Immature natural killer cell (primary cell): Measurements from ENCODE around the gene PRAMEF27. TPM values are rescaled to one million over a fixed set of nuclear protein-coding genes. Genes with fewer than 3 reads are reported as not detected.
"Not testable (repeated sequence)": the region's sequence is repeated elsewhere in the genome, so short reads cannot be mapped to it uniquely, and the experiment has no call there.

Experiments used
- DNase-seq, 3 donors: peaks; one replicate each; pipeline ENCODE4 v3.0.0; 2022; ENCODE audit warnings: mixed read lengths in 1 of 3
- H3K27ac Mint-ChIP-seq, 6 donors: one replicate each; pipeline ENCODE4 v1.8.0; 2020; ENCODE audit warnings: mixed read lengths in 6 of 6, mild to moderate bottlenecking in 5 of 6, inconsistent platforms in 4 of 6, moderate library complexity in 3 of 6
- H3K27me3 Mint-ChIP-seq, 3 donors: one replicate each; pipeline ENCODE4 v1.8.0; 2020 to 2021; ENCODE audit warnings: low read depth in 3 of 3, mild to moderate bottlenecking in 3 of 3, mixed read lengths in 3 of 3, moderate library complexity in 3 of 3, inconsistent platforms in 1 of 3
- H3K36me3 Mint-ChIP-seq, 3 donors: one replicate each; pipeline ENCODE4 v1.8.0; 2020; ENCODE audit warnings: mixed read lengths in 3 of 3, inconsistent platforms in 2 of 3, mild to moderate bottlenecking in 2 of 3
- H3K4me1 Mint-ChIP-seq, 2 donors: one replicate each; pipeline ENCODE4 v1.8.0; 2020; ENCODE audit warnings: inconsistent platforms in 2 of 2, mild to moderate bottlenecking in 2 of 2, mixed read lengths in 2 of 2, moderate library complexity in 1 of 2
- H3K4me3 Mint-ChIP-seq, 5 donors: one replicate each; pipeline ENCODE4 v1.8.0; 2020; ENCODE audit warnings: mild to moderate bottlenecking in 5 of 5, mixed read lengths in 5 of 5, inconsistent platforms in 3 of 5, moderate library complexity in 3 of 5
- H3K9me3 Mint-ChIP-seq, 6 donors: one replicate each; pipeline ENCODE4 v1.8.0; 2020; ENCODE audit warnings: mild to moderate bottlenecking in 6 of 6, mixed read lengths in 6 of 6, inconsistent platforms in 4 of 6, moderate library complexity in 3 of 6
- polyA plus RNA-seq, 3 donors: library from polyadenylated mRNA; unstranded; fragments of 300-500 nt; fragmentation: Illumina TruSeq; gene quantifications; one replicate each; pipeline ENCODE4 v1.2.3, GENCODE V29; 2021

PRAMEF27 gene
- not detected for polyA plus RNA-seq

DNA sequence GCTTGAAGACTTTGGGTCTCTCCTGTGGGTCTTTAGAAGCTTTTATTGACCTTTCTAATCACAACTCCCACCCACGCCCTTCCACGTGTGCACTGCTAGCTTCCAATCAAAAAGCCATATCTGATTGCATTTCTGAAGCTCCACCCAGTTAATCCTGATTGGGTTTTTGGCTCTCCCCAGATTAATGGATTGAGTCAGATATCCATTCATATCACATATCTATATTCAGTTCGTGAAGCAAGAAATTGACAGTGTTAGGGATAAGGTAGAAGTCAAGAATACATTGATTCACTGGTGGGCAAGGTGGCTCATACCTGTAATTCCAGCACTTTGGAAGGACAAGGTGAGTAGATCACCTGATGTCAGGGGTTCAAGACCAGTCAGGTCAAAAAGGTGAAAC is at the start of gene PRAMEF27:
TSS of gene PRAMEF27 (minus strand) at position 101 of the 400 bp plus-strand sequence. CDS start 2,916 bp downstream, outside the sequence.
- not testable (repeated sequence) for DNase-seq, H3K36me3 Mint-ChIP-seq, H3K27ac Mint-ChIP-seq, H3K9me3 Mint-ChIP-seq, H3K4me3 Mint-ChIP-seq, H3K27me3 Mint-ChIP-seq, H3K4me1 Mint-ChIP-seq

DNA sequence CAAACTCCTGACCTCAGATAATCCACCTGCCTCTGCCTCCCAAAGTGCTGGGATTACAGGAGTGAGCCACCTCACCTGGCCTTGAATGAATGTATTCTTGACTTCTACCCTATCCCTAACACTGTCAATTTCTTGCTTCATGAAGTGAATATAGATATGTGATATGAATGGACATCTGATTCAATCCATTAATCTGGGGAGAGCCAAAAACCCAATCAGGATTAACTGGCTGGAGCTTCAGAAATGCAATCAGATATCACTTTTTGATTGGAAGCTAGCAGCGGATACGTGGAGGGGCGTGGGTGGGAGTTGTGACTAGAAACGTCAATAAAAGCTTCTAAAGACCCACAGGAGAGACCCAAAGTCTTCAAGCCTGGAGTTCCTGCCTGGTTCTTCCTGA is 14.1 kb upstream of the PRAMEF27 start, which contains the start of gene PRAMEF25:
TSS of gene PRAMEF25 (plus strand) at position 301 of the 400 bp plus-strand sequence. CDS start 2,920 bp downstream, outside the sequence.
- not testable (repeated sequence) for H3K9me3 Mint-ChIP-seq, H3K4me1 Mint-ChIP-seq, DNase-seq, H3K27me3 Mint-ChIP-seq, H3K36me3 Mint-ChIP-seq, H3K27ac Mint-ChIP-seq, H3K4me3 Mint-ChIP-seq

DNA sequence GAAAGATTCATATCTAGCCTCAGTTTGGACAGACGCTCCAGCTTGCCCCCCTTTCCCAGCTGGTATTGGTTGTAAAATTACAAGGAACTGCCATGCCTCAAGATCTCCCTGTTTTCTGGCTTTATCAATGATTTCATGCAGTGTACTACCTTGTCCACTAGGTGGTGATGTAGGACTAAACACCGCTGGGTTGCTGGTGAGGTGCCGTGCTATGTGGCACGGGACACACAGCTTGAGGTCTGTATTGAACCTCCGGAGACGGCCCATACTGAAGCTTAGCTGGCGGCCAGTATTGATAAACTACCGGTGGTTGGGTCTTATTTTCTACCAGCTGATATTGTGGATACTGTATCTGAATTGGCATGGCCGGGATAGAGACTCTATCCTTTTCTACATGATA is 36.5 kb downstream of the PRAMEF27 start:
- not testable (repeated sequence) for H3K36me3 Mint-ChIP-seq, H3K9me3 Mint-ChIP-seq, H3K27ac Mint-ChIP-seq, H3K27me3 Mint-ChIP-seq, DNase-seq, H3K4me1 Mint-ChIP-seq, H3K4me3 Mint-ChIP-seq

DNA sequence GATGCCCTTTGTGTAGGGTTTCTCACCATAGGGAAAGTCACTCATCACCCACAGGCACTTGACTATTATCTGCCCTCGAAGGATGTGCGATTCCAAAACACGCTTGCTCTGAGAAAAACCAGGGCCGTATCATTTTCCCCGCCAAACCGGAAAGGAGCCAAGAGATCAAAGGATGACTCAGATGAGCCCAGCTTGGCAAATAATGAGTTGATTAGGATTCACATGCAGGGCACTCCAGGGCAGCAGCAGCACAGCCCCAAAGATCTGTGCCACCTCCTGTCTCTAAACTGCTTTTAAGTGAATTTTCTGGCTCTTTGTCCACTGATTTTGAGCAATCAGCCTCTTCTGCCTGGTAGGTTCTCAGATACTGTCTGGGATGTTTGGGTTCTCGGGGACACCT is 44.4 kb downstream of the PRAMEF27 start:
- H3K36me3 Mint-ChIP-seq, H3K9me3 Mint-ChIP-seq, H3K27me3 Mint-ChIP-seq, H3K4me3 Mint-ChIP-seq, H3K27ac Mint-ChIP-seq, H3K4me1 Mint-ChIP-seq, DNase-seq: not testable (repeated sequence)

DNA sequence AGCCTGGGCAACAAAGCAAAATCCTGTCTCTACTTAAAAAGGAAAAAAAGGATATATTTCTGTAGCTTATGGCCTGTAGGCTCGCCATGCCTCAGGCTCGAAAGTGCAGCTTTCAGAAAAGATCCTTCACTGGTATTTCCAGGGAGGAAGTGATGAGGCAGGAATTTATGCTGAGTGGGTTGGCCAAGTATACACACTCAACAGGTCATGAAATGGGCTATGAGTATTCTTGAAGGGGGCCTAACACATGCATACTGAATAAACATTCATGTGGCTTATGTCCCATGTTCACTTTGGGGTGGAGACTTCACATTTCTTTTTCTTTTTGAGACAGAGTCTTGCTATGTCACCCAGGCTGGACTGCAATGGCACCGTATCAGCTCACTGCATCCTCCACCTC is 47.0 kb downstream of the PRAMEF27 start:
- H3K36me3 Mint-ChIP-seq = not testable (repeated sequence)

DNA sequence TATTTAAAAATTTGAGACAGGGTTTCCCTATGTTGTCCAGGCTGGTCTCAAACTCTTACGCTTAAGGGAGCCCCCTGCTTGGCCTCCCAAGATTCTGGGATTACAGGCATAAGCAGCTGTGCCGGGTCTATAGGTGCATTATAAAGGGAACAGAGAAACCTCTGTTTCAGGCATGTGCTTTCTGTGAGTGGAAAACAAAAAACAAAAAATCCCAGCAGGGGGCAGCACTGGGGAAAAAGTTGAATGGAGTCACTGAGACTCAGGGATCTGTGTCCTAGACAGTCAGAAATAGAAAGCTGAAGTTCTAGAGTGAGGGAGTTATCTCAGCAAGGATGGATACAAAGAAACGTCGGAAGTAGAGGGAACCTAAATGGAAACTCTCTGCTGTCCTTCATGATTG is 50.6 kb downstream of the PRAMEF27 start:
- H3K4me3 Mint-ChIP-seq, H3K4me1 Mint-ChIP-seq, H3K27ac Mint-ChIP-seq, DNase-seq, H3K27me3 Mint-ChIP-seq, H3K36me3 Mint-ChIP-seq, H3K9me3 Mint-ChIP-seq: not testable (repeated sequence)

More for the DNA sequence above, 47.0 kb downstream of the PRAMEF27 start:
- not testable (repeated sequence) for H3K27ac Mint-ChIP-seq, DNase-seq, H3K4me1 Mint-ChIP-seq, H3K9me3 Mint-ChIP-seq, H3K27me3 Mint-ChIP-seq, H3K4me3 Mint-ChIP-seq

Other genes with a start within 250 kb of the PRAMEF27 start
- not detected for gene PRAMEF11, start 225.2 kb downstream of the PRAMEF27 start, polyA plus RNA-seq
- gene HNRNPCL1, start 207.9 kb downstream of the PRAMEF27 start, polyA plus RNA-seq = not detected
- gene PRAMEF2, start 199.5 kb downstream of the PRAMEF27 start, polyA plus RNA-seq = not detected
- not detected for gene PRAMEF4, start 170.4 kb downstream of the PRAMEF27 start, polyA plus RNA-seq
- not detected for gene PRAMEF10, start 158.3 kb downstream of the PRAMEF27 start, polyA plus RNA-seq
- not detected for gene PRAMEF7, start 140.0 kb downstream of the PRAMEF27 start, polyA plus RNA-seq
- not detected for gene PRAMEF6, start 109.0 kb downstream of the PRAMEF27 start, polyA plus RNA-seq
- not detected for gene HNRNPCL3, start 4.2 kb upstream of the PRAMEF27 start, polyA plus RNA-seq
- gene PRAMEF25, start 14.2 kb upstream of the PRAMEF27 start, polyA plus RNA-seq = not detected
- not detected for gene HNRNPCL2, start 60.3 kb upstream of the PRAMEF27 start, polyA plus RNA-seq
- gene PRAMEF26, start 99.4 kb upstream of the PRAMEF27 start, polyA plus RNA-seq = not detected
- gene HNRNPCL4, start 109.1 kb upstream of the PRAMEF27 start, polyA plus RNA-seq = not detected
- not detected for gene PRAMEF9, start 115.3 kb upstream of the PRAMEF27 start, polyA plus RNA-seq
- gene PRAMEF13, start 144.8 kb upstream of the PRAMEF27 start, polyA plus RNA-seq = not detected
- gene PRAMEF18, start 169.6 kb upstream of the PRAMEF27 start, polyA plus RNA-seq = not detected
- gene PRAMEF5, start 197.6 kb upstream of the PRAMEF27 start, polyA plus RNA-seq = not detected
- gene PRAMEF8, start 228.6 kb upstream of the PRAMEF27 start, polyA plus RNA-seq = not detected
- gene PRAMEF33, start 247.0 kb upstream of the PRAMEF27 start, polyA plus RNA-seq = not detected